Measurements from ENCODE around the gene PTPN22. TPM values are rescaled to one million over a fixed set of nuclear protein-coding genes. Genes with fewer than 3 reads are reported as not detected.

The PTPN22 gene
- total and polyA plus RNA-seq, 2 experiments from 2014 or later: 0.17 to 0.47 TPM

GRCh38 chr1:113874012-113874879 is 2.7 kb upstream of the PTPN22 start:
- no peaks in the 10 kb centered on the region for H3K4me1 ChIP-seq (ENCODE audit: insufficient read depth)
- no peak for TF ChIP-seq EZH2phosphoT487 (IDR thresholded peaks at IDR 0.05; ENCODE audit: low read depth, severe bottlenecking, unreplicated experiment)
- TF ChIP-seq CTCF (IDR thresholded peaks at IDR 0.05; ENCODE audit: poor library complexity): peak; percentile 6
- no peak for TF ChIP-seq EZH2 (IDR thresholded peaks at IDR 0.05; ENCODE audit: borderline replicate concordance)
- H3K9me3 ChIP-seq (ENCODE audit: low read depth): no peaks in the 10 kb centered on the region
- H3K79me2 ChIP-seq: no peaks in the 10 kb centered on the region
- H3K27ac ChIP-seq: no peak overlapping the region
- no peaks in the 10 kb centered on the region for H3K27me3 ChIP-seq
- H3K4me2 ChIP-seq: no peak overlapping the region
- peak; percentile 10 for DNase-seq (ENCODE audit: low spot score)
- no peak overlapping the region for H2AFZ ChIP-seq
- 90% methylated on average over 1 of the region's 1 CpG for WGBS (ENCODE audit: low lambda C conversion rate, missing lambda C conversion rate)
- H3K4me3 ChIP-seq: no peak overlapping the region
- no peaks in the 10 kb centered on the region for H3K9me2 ChIP-seq (replicated peaks; ENCODE audit: insufficient read depth)
- no peaks in the 10 kb centered on the region for H4K20me1 ChIP-seq (ENCODE audit: insufficient read depth, poor library complexity, severe bottlenecking)
- no peaks in the 10 kb centered on the region for H3K36me3 ChIP-seq (replicated peaks; ENCODE audit: insufficient read depth, low read depth)

GRCh38 chr1:113872219-113872935 is 865 bp upstream of the PTPN22 start:
- H3K36me3 ChIP-seq (replicated peaks; ENCODE audit: insufficient read depth, low read depth): no peaks in the 10 kb centered on the region
- no peak overlapping the region for H2AFZ ChIP-seq
- no peak overlapping the region for H3K4me3 ChIP-seq
- H3K27me3 ChIP-seq: no peaks in the 10 kb centered on the region
- no peaks in the 10 kb centered on the region for H3K9me2 ChIP-seq (replicated peaks; ENCODE audit: insufficient read depth)
- no peak for DNase-seq (ENCODE audit: low spot score)
- no peaks in the 10 kb centered on the region for H3K79me2 ChIP-seq
- H3K4me2 ChIP-seq: no peak overlapping the region
- no peaks in the 10 kb centered on the region for H4K20me1 ChIP-seq (ENCODE audit: insufficient read depth, poor library complexity, severe bottlenecking)
- H3K9me3 ChIP-seq (ENCODE audit: low read depth): no peaks in the 10 kb centered on the region
- no peaks in the 10 kb centered on the region for H3K4me1 ChIP-seq (ENCODE audit: insufficient read depth)
- H3K27ac ChIP-seq: no peak overlapping the region
- TF ChIP-seq CTCF (IDR thresholded peaks at IDR 0.05; ENCODE audit: poor library complexity): no peak
- TF ChIP-seq EZH2 (IDR thresholded peaks at IDR 0.05; ENCODE audit: borderline replicate concordance): no peak
- TF ChIP-seq EZH2phosphoT487 (IDR thresholded peaks at IDR 0.05; ENCODE audit: low read depth, severe bottlenecking, unreplicated experiment): no peak

GRCh38 chr1:113870778-113871177 is 734 bp downstream of the PTPN22 start:
- Histone ChIP-seq H3K4me3 (no peak overlapping the region), H2AFZ (no peak overlapping the region)

More at GRCh38 chr1:113870778-113871177, 734 bp downstream of the PTPN22 start:
- Histone ChIP-seq H3K36me3 (replicated peaks; ENCODE audit: insufficient read depth, low read depth) (no peaks in the 10 kb centered on the region), H3K9me2 (replicated peaks; ENCODE audit: insufficient read depth) (no peaks in the 10 kb centered on the region), H3K79me2 (no peaks in the 10 kb centered on the region), H3K4me2 (no peak overlapping the region), H3K9me3 (ENCODE audit: low read depth) (no peaks in the 10 kb centered on the region), H3K27me3 (no peaks in the 10 kb centered on the region), H3K4me1 (ENCODE audit: insufficient read depth) (no peaks in the 10 kb centered on the region), H4K20me1 (ENCODE audit: insufficient read depth, poor library complexity, severe bottlenecking) (no peaks in the 10 kb centered on the region), H3K27ac (no peak overlapping the region)
- 95% methylated on average over 3 of the region's 3 CpGs for WGBS (ENCODE audit: low lambda C conversion rate, missing lambda C conversion rate)
- no peak for TF ChIP-seq EZH2phosphoT487 (IDR thresholded peaks at IDR 0.05; ENCODE audit: low read depth, severe bottlenecking, unreplicated experiment)
- TF ChIP-seq CTCF (IDR thresholded peaks at IDR 0.05; ENCODE audit: poor library complexity): no peak
- no peak for TF ChIP-seq EZH2 (IDR thresholded peaks at IDR 0.05; ENCODE audit: borderline replicate concordance)
- DNase-seq (ENCODE audit: low spot score): no peak
